ENCODE measurements around the gene SORCS2. TPM values are rescaled to one million over a fixed set of nuclear protein-coding genes. Genes with fewer than 3 reads are reported as not detected.

SORCS2 gene
- total and polyA plus RNA-seq, 2 of the 13 experiments (the other 11 are each of a cell fraction or from before 2014, with no cell fraction given), result 0.82 to 1.0 TPM

DNA sequence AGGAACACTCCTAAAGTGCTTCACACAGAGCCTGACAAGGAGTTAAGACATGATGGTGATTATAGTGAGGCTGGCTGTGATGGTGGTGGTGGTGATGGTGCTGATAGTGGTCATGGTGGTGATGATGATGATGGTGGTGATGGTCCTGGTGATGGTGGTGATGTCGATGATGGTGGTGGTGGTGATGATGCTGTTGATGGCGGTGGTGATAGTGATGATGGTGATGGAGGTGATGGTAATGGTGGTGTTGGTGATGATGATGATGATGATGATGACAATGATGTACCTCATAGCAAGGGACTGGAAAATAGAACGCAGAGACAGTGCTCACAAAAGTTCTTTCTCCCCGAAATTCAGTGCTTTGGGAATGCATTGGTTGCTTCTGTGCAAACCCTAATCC lies 276.7 kb downstream of the SORCS2 start:
- FAIRE-seq (no peak), DNase-seq (ENCODE audit: low spot score) (no peak), ATAC-seq (no peak)
- Histone ChIP-seq H3K79me2 (ENCODE audit: insufficient read depth, low read length) (no peaks in the 10 kb centered on the region), H3K4me1 (ENCODE audit: insufficient read depth, low read length) (no peaks in the 10 kb centered on the region), H3K27ac (ENCODE audit: extremely low read length, insufficient read depth, low read length) (no peak overlapping the region), H2AFZ (ENCODE audit: low read length) (no peak overlapping the region), H4K20me1 (ENCODE audit: insufficient read depth, low read length) (no peaks in the 10 kb centered on the region), H3K4me3 (replicated peaks in 1 of 3; ENCODE audit: insufficient read depth in 1 of 3, low read depth in 2 of 3, low read length in 3 of 3) (no peak overlapping the region), H3K9ac (ENCODE audit: insufficient read depth, low read depth, low read length) (no peak overlapping the region), H3K27me3 (ENCODE audit: control insufficient read depth in 1 of 2, insufficient read depth in 2 of 2, low read length in 2 of 2) (peaks cover 3 to 35% of the 10 kb centered on the region in 2 experiments; a peak in 3 of 5 replicates), H3K4me2 (ENCODE audit: low read depth, low read length) (no peak overlapping the region), H3K9me3 (ENCODE audit: low read length) (no peaks in the 10 kb centered on the region), H3K36me3 (replicated peaks in 1 of 2; ENCODE audit: control insufficient read depth in 1 of 2, insufficient read depth in 2 of 2, low read length in 2 of 2) (no peaks in the 10 kb centered on the region)
- 16% methylated on average over 3 of the region's 4 CpGs for WGBS (ENCODE audit: low lambda C conversion rate)
- no TSS peak for BruUV-seq (replicated peaks)
- intact Hi-C loops (cut with micrococcal nuclease; ENCODE audit: unreplicated experiment) (no loop called here), in situ Hi-C loops (cut with HindIII; ENCODE audit: extremely low pct_ligation_motif_present, low pct_unique_long_range_greater_than_20kb) (no loop called here)
- TF ChIP-seq, protein P1, sequence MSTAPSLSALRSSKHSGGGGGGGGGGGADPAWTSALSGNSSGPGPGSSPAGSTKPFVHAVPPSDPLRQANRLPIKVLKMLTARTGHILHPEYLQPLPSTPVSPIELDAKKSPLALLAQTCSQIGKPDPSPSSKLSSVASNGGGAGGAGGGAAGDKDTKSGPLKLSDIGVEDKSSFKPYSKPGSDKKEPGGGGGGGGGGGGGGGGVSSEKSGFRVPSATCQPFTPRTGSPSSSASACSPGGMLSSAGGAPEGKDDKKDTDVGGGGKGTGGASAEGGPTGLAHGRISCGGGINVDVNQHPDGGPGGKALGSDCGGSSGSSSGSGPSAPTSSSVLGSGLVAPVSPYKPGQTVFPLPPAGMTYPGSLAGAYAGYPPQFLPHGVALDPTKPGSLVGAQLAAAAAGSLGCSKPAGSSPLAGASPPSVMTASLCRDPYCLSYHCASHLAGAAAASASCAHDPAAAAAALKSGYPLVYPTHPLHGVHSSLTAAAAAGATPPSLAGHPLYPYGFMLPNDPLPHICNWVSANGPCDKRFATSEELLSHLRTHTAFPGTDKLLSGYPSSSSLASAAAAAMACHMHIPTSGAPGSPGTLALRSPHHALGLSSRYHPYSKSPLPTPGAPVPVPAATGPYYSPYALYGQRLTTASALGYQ (CRISPR knock-in tag; IDR thresholded peaks at IDR 0.05), result no peak
- TF ChIP-seq, protein P2, sequence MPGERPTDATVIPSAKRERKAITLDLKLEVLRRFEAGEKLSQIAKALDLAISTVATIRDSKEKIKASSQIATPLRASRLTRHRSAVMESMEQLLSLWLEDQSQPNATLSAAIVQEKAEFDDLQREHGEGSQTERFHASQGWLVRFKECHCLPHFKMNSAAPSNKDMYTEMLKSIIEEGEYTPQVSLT (CRISPR knock-in tag; IDR thresholded peaks at IDR 0.05; ENCODE audit: borderline replicate concordance, low read depth), result no peak
- TF ChIP-seq RBM39 (IDR thresholded peaks at IDR 0.05; ENCODE audit: low read depth, low read length, poor library complexity, severe bottlenecking) (no peak), RBFOX2 (IDR thresholded peaks at IDR 0.05; ENCODE audit: low read depth, low read length) (no peak), SMARCE1 (IDR thresholded peaks at IDR 0.05; ENCODE audit: borderline replicate concordance) (no peak), EED (CRISPR knock-in tag; IDR thresholded peaks at IDR 0.05) (no peak), NBN (conservative IDR thresholded peaks at IDR 0.05) (0 out of 2 replicates have a peak, but pooled peaks have one; percentile 9), MAZ (IDR thresholded peaks at IDR 0.05; ENCODE audit: borderline replicate concordance, low read depth, low read length) (no peak), MAZ (CRISPR knock-in tag; IDR thresholded peaks at IDR 0.05; ENCODE audit: low read depth) (no peak), CREB1 (IDR thresholded peaks at IDR 0.05) (peak; percentile 91), CREB1 (CRISPR knock-in tag; IDR thresholded peaks at IDR 0.05) (no peak), ZNF878 (CRISPR knock-in tag; IDR thresholded peaks at IDR 0.05) (no peak), CBFB (CRISPR knock-in tag; IDR thresholded peaks at IDR 0.05) (no peak), ZBTB38 (CRISPR knock-in tag; IDR thresholded peaks at IDR 0.05) (no peak)
- TF ChIP-seq, protein P3, sequence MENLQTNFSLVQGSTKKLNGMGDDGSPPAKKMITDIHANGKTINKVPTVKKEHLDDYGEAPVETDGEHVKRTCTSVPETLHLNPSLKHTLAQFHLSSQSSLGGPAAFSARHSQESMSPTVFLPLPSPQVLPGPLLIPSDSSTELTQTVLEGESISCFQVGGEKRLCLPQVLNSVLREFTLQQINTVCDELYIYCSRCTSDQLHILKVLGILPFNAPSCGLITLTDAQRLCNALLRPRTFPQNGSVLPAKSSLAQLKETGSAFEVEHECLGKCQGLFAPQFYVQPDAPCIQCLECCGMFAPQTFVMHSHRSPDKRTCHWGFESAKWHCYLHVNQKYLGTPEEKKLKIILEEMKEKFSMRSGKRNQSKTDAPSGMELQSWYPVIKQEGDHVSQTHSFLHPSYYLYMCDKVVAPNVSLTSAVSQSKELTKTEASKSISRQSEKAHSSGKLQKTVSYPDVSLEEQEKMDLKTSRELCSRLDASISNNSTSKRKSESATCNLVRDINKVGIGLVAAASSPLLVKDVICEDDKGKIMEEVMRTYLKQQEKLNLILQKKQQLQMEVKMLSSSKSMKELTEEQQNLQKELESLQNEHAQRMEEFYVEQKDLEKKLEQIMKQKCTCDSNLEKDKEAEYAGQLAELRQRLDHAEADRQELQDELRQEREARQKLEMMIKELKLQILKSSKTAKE (CRISPR knock-in tag; IDR thresholded peaks at IDR 0.05; ENCODE audit: borderline replicate concordance), result no peak
- ChIA-PET CTCF (ENCODE audit: low intra/inter-chr PET ratio, low total read pairs) (no interaction called here), POLR2A (no interaction called here)
